Neural progenitor cell (in vitro differentiated cells): ENCODE data around the gene SMCO3.

Experiments
- CTCF ChIP-seq: fragments of 200-600 bp; sonication (generic); IDR thresholded peaks from 2 replicates; pipeline ENCODE4 v1.5.1; 2017; ENCODE audit warnings: antibody characterized with exemption, mild to moderate bottlenecking
- EZH2 ChIP-seq: fragments of 200-600 bp; sonication (generic); IDR thresholded peaks from 2 replicates; pipeline ENCODE4 v1.6.1; 2017; ENCODE audit warnings: antibody characterized with exemption, mild to moderate bottlenecking, moderate library complexity

GRCh38 chr12:14839262-14839661, 25.3 kb upstream of the SMCO3 start:
- TF ChIP-seq CTCF (no peak), EZH2 (no peak)
